H1 (cell line): ENCODE results near the gene ADA. TPM values are rescaled to one million over a fixed set of nuclear protein-coding genes. Genes with fewer than 3 reads are reported as not detected.

Experiments used
- CTCF ChIA-PET: fragments of 300-600 bp; sonication (Branson Sonifier 250); formaldehyde crosslinking; loops from one replicate; lab custom pipeline; 2021; ENCODE audit not compliant: partially characterized antibody; lab: Charles Lee
- POLR2A ChIA-PET: fragments of 300-600 bp; sonication (Branson Sonifier 250); formaldehyde crosslinking; loops from one replicate; lab custom pipeline; 2021; ENCODE audit warnings: inconsistent platforms; ENCODE audit not compliant: partially characterized antibody; lab: Charles Lee
- DNase-seq, 2 experiments: peaks; one replicate each; pipeline versions ENCODE4 v3.0.0 to v3.0.0-alpha.2; 2010 to 2022; ENCODE audit warnings: low spot score in 2 of 2, low read depth in 1 of 2, mixed read lengths in 1 of 2
- FAIRE-seq: peaks from 2 replicates; lab custom pipeline; 2011; peaks lifted over from hg19 to GRCh38; lab: Jason Lieb, UNC
- H2AFZ ChIP-seq: 2 replicates; pipeline ENCODE4 v1.8.1; 2012; ENCODE audit warnings: low read length, inconsistent platforms
- H2AK5ac ChIP-seq: 2 replicates; pipeline ENCODE4 v1.6.1; 2013; ENCODE audit warnings: low read depth, low read length
- H2BK120ac ChIP-seq: replicated peaks from 2 replicates; pipeline ENCODE3; 2013; ENCODE audit warnings: low read depth, low read length, inconsistent platforms
- H2BK12ac ChIP-seq: 2 replicates; pipeline ENCODE4 v1.6.1; 2013; ENCODE audit warnings: low read depth, low read length
- H2BK15ac ChIP-seq: 2 replicates; pipeline ENCODE4 v1.6.1; 2013; ENCODE audit warnings: low read length
- H2BK20ac ChIP-seq: 2 replicates; pipeline ENCODE4 v1.6.1; 2013; ENCODE audit warnings: low read length
- H2BK5ac ChIP-seq: 2 replicates; pipeline ENCODE4 v1.6.1; 2013; ENCODE audit warnings: low read depth, low read length
- H3K14ac ChIP-seq: 2 replicates; pipeline ENCODE4 v1.6.1; 2013; ENCODE audit warnings: inconsistent platforms; ENCODE audit not compliant: insufficient read length
- H3K18ac ChIP-seq: 2 replicates; pipeline ENCODE4 v1.6.1; 2013; ENCODE audit warnings: low read length; ENCODE audit errors: extremely low read depth
- H3K23ac ChIP-seq: 2 replicates; pipeline ENCODE4 v1.6.1; 2013; ENCODE audit warnings: inconsistent platforms; ENCODE audit not compliant: insufficient read length
- H3K23me2 ChIP-seq: 2 replicates; pipeline ENCODE4 v1.6.1; 2013; ENCODE audit warnings: low read depth, low read length
- H3K27ac ChIP-seq: 2 replicates; pipeline ENCODE4 v1.6.1; 2011; ENCODE audit warnings: low read depth, low read length, inconsistent platforms
- H3K27me3 ChIP-seq, 4 experiments: replicated peaks in 1 of 4; 1 replicate in 1 of 4; 2 replicates in 3 of 4; pipeline versions ENCODE4 v1.6.1 to v1.8.1; 2011 to 2013; ENCODE audit warnings: low read length in 3 of 4, mild to moderate bottlenecking in 3 of 4, inconsistent platforms in 2 of 4, mixed read lengths in 2 of 4, moderate library complexity in 1 of 4; ENCODE audit not compliant: control insufficient read depth in 3 of 4, insufficient read depth in 3 of 4; ENCODE audit errors: extremely low read depth in 1 of 4
- H3K36me3 ChIP-seq, 4 experiments: 2 replicates each; pipeline versions ENCODE4 v1.6.1 to v1.8.1; 2011 to 2013; ENCODE audit warnings: mild to moderate bottlenecking in 4 of 4, low read length in 3 of 4, moderate library complexity in 2 of 4, control low read depth in 1 of 4, inconsistent platforms in 1 of 4; ENCODE audit not compliant: insufficient read depth in 4 of 4, control insufficient read depth in 2 of 4
- H3K4ac ChIP-seq: replicated peaks from 2 replicates; pipeline ENCODE3; 2013; ENCODE audit warnings: low read length, low read depth, mixed read lengths, inconsistent platforms; ENCODE audit not compliant: insufficient read length
- H3K4me1 ChIP-seq, 4 experiments: replicated peaks in 1 of 4; 1 replicate in 1 of 4; 2 replicates in 3 of 4; pipeline versions ENCODE4 v1.6.1 to v1.8.1; 2011 to 2013; ENCODE audit warnings: low read length in 3 of 4, inconsistent platforms in 2 of 4, mixed read lengths in 1 of 4; ENCODE audit not compliant: insufficient read depth in 4 of 4, control insufficient read depth in 3 of 4
- H3K4me2 ChIP-seq, 2 experiments: 2 replicates each; pipeline versions ENCODE4 v1.6.1 to v1.8.1; 2011 to 2013; ENCODE audit warnings: low read depth in 2 of 2, low read length in 2 of 2, control low read depth in 1 of 2, inconsistent platforms in 1 of 2, mild to moderate bottlenecking in 1 of 2; ENCODE audit not compliant: insufficient read depth in 1 of 2
- H3K4me3 ChIP-seq, 4 experiments: fragments of 200-600, 300-600 bp in 1 of 4; sonication (generic), shearing (Covaris generic), sonication (Bioruptor Twin) in 1 of 4; 2 replicates each; pipeline versions ENCODE4 v1.5.1 to v1.8.1; 2011 to 2016; ENCODE audit warnings: low read length in 4 of 4, low read depth in 3 of 4, control low read depth in 2 of 4, inconsistent platforms in 2 of 4, mild to moderate bottlenecking in 2 of 4, mixed read lengths in 1 of 4, moderate library complexity in 1 of 4; ENCODE audit not compliant: insufficient read depth in 2 of 4; ENCODE audit errors: extremely low read depth in 1 of 4
- H3K56ac ChIP-seq: replicated peaks from 2 replicates; pipeline ENCODE3; 2013; ENCODE audit warnings: low read depth, mild to moderate bottlenecking, mixed read lengths, low read length, inconsistent platforms; ENCODE audit not compliant: insufficient read length
- H3K79me1 ChIP-seq: 2 replicates; pipeline ENCODE4 v1.6.1; 2013; ENCODE audit warnings: low read depth, low read length, control low read depth
- H3K79me2 ChIP-seq, 2 experiments: 2 replicates each; pipeline versions ENCODE4 v1.6.1 to v1.8.1; 2012 to 2013; ENCODE audit warnings: low read length in 2 of 2, mild to moderate bottlenecking in 2 of 2, inconsistent platforms in 1 of 2; ENCODE audit not compliant: insufficient read depth in 2 of 2, control insufficient read depth in 1 of 2
- H3K9ac ChIP-seq, 4 experiments: replicated peaks in 1 of 4; 1 replicate in 1 of 4; 2 replicates in 3 of 4; pipeline versions ENCODE4 v1.6.1 to v1.8.1; 2011 to 2013; ENCODE audit warnings: low read depth in 3 of 4, low read length in 3 of 4, control low read depth in 2 of 4, mild to moderate bottlenecking in 2 of 4, moderate library complexity in 2 of 4, inconsistent platforms in 1 of 4; ENCODE audit errors: extremely low read depth in 1 of 4
- H3K9me3 ChIP-seq, 2 experiments: 2 replicates each; pipeline versions ENCODE4 v1.6.1 to v1.8.1; 2012 to 2013; ENCODE audit warnings: mild to moderate bottlenecking in 2 of 2, moderate library complexity in 2 of 2, control low read depth in 1 of 2, inconsistent platforms in 1 of 2, low read depth in 1 of 2, low read length in 1 of 2, mixed read lengths in 1 of 2; ENCODE audit not compliant: insufficient read depth in 2 of 2
- H4K20me1 ChIP-seq, 2 experiments: replicated peaks in 1 of 2; 2 replicates each; pipeline versions ENCODE3 to v1.8.1; 2011 to 2013; ENCODE audit warnings: inconsistent platforms in 2 of 2, low read length in 2 of 2, mild to moderate bottlenecking in 1 of 2; ENCODE audit not compliant: insufficient read depth in 2 of 2, control insufficient read depth in 1 of 2
- H4K5ac ChIP-seq: 2 replicates; pipeline ENCODE4 v1.6.1; 2013; ENCODE audit warnings: low read length, low read depth, mixed read lengths, inconsistent platforms; ENCODE audit not compliant: insufficient read length
- H4K8ac ChIP-seq: 2 replicates; pipeline ENCODE4 v1.8.0; 2013; ENCODE audit warnings: mild to moderate bottlenecking, moderate library complexity, low read length, inconsistent platforms; ENCODE audit not compliant: insufficient read depth; ENCODE audit errors: extremely low read depth
- H4K91ac ChIP-seq: replicated peaks from 2 replicates; pipeline ENCODE3; 2013; ENCODE audit warnings: low read length, mixed read lengths, inconsistent platforms; ENCODE audit not compliant: insufficient read length
- CBX5 ChIP-seq: fragments of 300-800, 300-1000 bp; sonication (generic); IDR thresholded peaks from 2 replicates; pipeline ENCODE4 v1.7.1; 2016; ENCODE audit warnings: antibody characterized with exemption, low read length, low read depth
- RFX5 ChIP-seq: IDR thresholded peaks from 2 replicates; pipeline ENCODE4 v1.6.1; 2011; ENCODE audit warnings: low read depth, low read length, improper control_type of control experiment, borderline replicate concordance
- SAP30 ChIP-seq: fragments of 300-600 bp; sonication (generic); IDR thresholded peaks from 2 replicates; pipeline ENCODE4 v1.7.1; 2012; ENCODE audit warnings: low read length, moderate library complexity, mild to moderate bottlenecking, inconsistent platforms; ENCODE audit not compliant: insufficient read depth, insufficient replicate concordance
- SIX5 ChIP-seq: IDR thresholded peaks from 2 replicates; pipeline ENCODE4 v1.6.1; 2011; ENCODE audit warnings: mild to moderate bottlenecking, low read depth, low read length
- TAF1 ChIP-seq: IDR thresholded peaks from 2 replicates; pipeline ENCODE4 v1.6.1; 2011; ENCODE audit warnings: mild to moderate bottlenecking, low read depth, low read length
- USF2 ChIP-seq: IDR thresholded peaks from 2 replicates; pipeline ENCODE4 v1.6.1; 2011; ENCODE audit warnings: low read length, improper control_type of control experiment
- WGBS, 2 experiments: shearing (Covaris generic) in 1 of 2; methylation state at CpG; one replicate each; pipeline versions ENCODE4 v1.1.6 to v1.1.7; 2013 to 2015; ENCODE audit warnings: low lambda C conversion rate in 2 of 2, mixed read lengths in 2 of 2, inconsistent platforms in 1 of 2, low coverage in 1 of 2, missing lambda C conversion rate in 1 of 2; ENCODE audit not compliant: insufficient replicate concordance in 2 of 2, insufficient coverage in 1 of 2, insufficient read length in 1 of 2; ENCODE audit errors: extremely low coverage in 1 of 2, missing lambda C conversion rate in 1 of 2; 5-methylcytosine and 5-hydroxymethylcytosine counted together
- polyA plus RNA-seq, 7 experiments: library from polyadenylated mRNA; depleted of rRNA in 3 of 7; stranded (reverse) in 5 of 7; unstranded in 2 of 7; fragments of >200 nt in 5 of 7; fragments of 200-250 nt in 2 of 7; gene quantifications; 1 replicate in 5 of 7; 2 replicates in 1 of 7; 4 replicates in 1 of 7; pipeline versions ENCODE4 v1.2.1 to v1.2.3, GENCODE V29; 2011 to 2013; ENCODE audit warnings: missing spikeins in 2 of 7, mixed read lengths in 2 of 7
- total RNA-seq: library from RNA; stranded (reverse); fragmentation: NEBNext Ultra II Directional; extraction: Animal tissue kit (Norgen Biotek cat#: 25700); gene quantifications from 2 replicates; pipeline ENCODE4 v1.2.1, GENCODE V29; 2021

The ADA gene
- total and polyA plus RNA-seq, 2 of the 8 experiments (the other 6 are each of a cell fraction or from before 2014, with no cell fraction given) = 19.9 to 32.8 TPM

DNA sequence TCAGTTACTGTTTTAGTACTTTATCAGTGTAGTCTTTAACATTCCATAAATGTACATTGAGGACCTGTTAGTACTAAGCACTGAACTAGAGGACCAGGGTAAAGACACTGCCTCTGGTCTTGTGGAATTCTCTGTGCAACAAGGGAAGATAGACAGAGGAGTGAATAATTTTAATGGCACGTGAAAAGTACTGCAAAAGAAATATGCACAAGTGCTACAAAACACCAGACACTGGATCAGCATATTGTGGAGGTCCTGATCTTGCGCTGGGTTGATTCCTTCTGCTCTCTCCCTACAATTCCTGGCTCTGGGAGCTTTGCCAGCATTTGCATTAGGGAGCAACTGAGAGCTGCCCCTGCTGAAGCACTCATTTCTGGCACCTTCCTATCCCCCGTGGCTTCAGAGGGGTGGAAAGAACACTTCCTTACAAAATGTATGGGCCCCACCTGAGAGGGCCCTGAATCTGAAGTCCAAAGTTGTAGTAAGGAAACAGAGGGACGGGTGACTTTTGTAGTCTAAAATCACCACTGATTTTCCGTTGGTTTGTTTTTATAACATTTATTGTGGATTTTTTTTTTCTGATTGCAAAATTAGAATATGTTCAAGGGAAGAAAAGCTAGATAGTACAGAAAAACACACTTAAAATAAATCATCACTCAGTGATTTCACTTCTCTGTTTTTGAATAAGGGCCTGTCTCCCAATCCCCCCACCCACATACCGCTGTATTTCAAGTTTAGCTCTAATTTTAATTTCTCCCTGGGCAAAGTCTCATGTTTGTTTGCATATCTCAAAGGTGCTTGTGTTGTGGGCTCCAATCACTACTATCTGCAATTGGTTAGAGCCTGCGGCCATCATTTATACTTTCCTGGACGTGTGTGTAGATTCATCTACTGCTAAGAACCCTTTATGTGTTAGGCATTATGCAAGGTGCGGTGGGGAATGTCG lies 64.2 kb downstream of the ADA start:
- ChIA-PET CTCF (interaction anchor here (0.7 to 3.3 kb wide), 5 partner anchors 11 to 161 kb away, joined by 3 to 18 read pairs (median 12); no protein-coding TSS in a partner anchor), POLR2A (no interaction called here)
- no peaks in the 10 kb centered on the region for H3K27me3 ChIP-seq
- H3K56ac ChIP-seq = no peak overlapping the region
- H3K23ac ChIP-seq = no peak overlapping the region
- H2BK15ac ChIP-seq = no peak overlapping the region
- H2BK12ac ChIP-seq = no peak overlapping the region
- H3K79me1 ChIP-seq = no peaks in the 10 kb centered on the region; the same call in 1 of the 2 replicates
- H3K18ac ChIP-seq = no peak overlapping the region
- peaks cover 7 to 15% (median 11%) of the 10 kb centered on the region in 4 experiments for H3K4me1 ChIP-seq
- H4K8ac ChIP-seq = no peak overlapping the region
- H3K4me2 ChIP-seq = no peak overlapping the region
- H2BK20ac ChIP-seq = no peak overlapping the region
- FAIRE-seq (no peak), DNase-seq (no peak)
- no peak overlapping the region for H3K4ac ChIP-seq
- H2AFZ ChIP-seq = no peak overlapping the region
- H3K9me3 ChIP-seq = no peaks in the 10 kb centered on the region
- no peaks in the 10 kb centered on the region for H3K79me2 ChIP-seq
- no peak overlapping the region for H3K27ac ChIP-seq
- H3K36me3 ChIP-seq = no peaks in the 10 kb centered on the region
- no peak overlapping the region for H3K4me3 ChIP-seq
- H2BK120ac ChIP-seq = no peak overlapping the region
- H3K9ac ChIP-seq = no peak overlapping the region
- H4K5ac ChIP-seq = no peak overlapping the region
- no peak overlapping the region for H4K91ac ChIP-seq
- H4K20me1 ChIP-seq = no peaks in the 10 kb centered on the region
- no peaks in the 10 kb centered on the region for H3K23me2 ChIP-seq
- no peak overlapping the region for H2BK5ac ChIP-seq
- H3K14ac ChIP-seq = no peak overlapping the region
- no peak overlapping the region for H2AK5ac ChIP-seq
- TF ChIP-seq SIX5 = no peak
- TF ChIP-seq SAP30 = no peak
- no peak for TF ChIP-seq USF2
- TF ChIP-seq TAF1 = no peak
- TF ChIP-seq CBX5 = no peak
- no peak for TF ChIP-seq RFX5
- TF ChIP-seq, all 59 proteins: peak for 0
- WGBS, 2 experiments = 85% methylated on average over 10 of the region's 10 CpGs; no CpG with 5 or more reads in 1 of the 2 experiments
